NCI-H1048 (cell line): Measurements from ENCODE around the gene COLQ.
"Not testable (repeated sequence)": the region's sequence is repeated elsewhere in the genome, so short reads cannot be mapped to it uniquely, and the experiment has no call there.

Source experiments
- DNase-seq: peaks from one replicate; lab custom pipeline; 2025; lab: John Stamatoyannopoulos, UW

COLQ gene

DNA sequence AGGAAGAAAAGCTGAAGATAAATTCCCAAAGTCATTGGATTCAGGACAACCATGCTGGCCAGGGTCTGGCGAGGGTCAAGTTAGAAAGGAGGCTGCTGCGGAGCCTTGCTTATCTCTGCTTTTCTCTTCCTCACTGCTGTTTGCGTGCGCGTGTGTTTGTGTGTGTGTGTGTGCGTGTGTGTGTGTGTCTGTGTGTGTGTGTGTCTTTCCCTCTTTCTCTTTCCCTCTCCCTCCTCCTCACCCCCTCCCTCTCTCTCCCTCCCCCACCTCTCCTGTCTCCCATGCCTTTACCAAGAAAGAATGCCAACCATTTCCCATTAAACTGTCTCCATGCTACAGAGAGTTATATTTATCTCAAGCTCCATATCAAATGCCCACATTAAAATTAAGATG lies at the start of gene COLQ:
Gene COLQ (minus strand): TSS at position 134 of the 393 bp plus-strand sequence. CDS start 81 bp downstream, at position 53.
- DNase-seq, result no peak

DNA sequence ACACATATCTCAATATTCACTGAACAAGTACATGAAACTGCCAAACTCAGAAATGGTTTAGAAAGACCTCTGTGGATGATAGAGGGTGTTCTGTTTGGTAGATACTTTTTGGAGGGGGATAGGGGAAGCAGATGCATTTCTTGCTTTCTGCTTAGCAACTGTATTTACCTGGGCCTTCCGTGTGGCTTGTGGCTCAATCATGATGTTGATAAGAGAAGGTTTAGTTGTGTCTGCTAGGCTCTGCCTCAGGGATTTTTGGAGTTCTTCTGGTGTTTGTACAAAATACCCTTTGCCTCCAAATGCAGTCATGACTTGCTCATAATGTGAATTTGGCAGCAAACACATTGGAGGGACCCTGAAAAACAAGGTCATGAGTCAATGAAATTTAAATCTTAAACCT lies 41.7 kb upstream of the COLQ start:
- DNase-seq, result no peak

DNA sequence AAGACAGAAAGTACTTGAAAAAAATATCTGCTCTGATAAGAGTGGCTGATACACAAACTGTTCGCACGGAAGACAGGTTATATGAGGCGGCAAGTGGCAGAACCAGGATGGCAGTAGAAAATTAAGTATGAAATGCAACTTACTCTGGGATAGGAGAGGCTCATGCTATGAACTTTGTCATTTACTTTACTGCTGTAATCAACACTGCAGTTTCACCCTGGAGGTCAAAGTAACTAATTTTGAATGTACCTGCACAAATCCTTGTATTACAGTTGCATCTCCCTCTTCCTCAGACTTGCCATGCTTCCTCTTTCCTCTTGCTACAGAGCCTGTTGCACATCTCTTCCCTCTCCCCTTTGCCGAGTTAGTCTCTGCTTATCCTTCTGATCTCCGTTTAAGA lies 41.1 kb upstream of the COLQ start:
- no peak for DNase-seq

DNA sequence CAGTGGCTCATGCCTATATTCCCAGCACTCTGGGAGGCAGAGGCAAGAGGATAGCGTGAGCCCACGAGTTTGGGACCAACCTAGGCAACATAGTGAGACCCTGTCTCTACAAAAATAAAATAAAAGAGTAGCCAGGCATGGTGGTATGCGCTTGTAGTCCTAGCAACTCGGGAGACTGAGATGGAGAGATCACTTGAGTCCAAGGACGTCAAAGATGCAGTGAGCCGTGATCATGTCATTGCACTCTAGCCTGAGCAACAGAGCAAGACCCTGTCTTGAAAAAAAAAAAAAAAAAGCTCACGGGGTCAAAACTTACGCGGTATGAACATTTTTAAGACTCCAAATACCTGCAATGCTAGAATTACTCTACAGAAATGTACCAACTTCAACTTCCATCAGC lies 37.1 kb upstream of the COLQ start:
- no peak for DNase-seq

DNA sequence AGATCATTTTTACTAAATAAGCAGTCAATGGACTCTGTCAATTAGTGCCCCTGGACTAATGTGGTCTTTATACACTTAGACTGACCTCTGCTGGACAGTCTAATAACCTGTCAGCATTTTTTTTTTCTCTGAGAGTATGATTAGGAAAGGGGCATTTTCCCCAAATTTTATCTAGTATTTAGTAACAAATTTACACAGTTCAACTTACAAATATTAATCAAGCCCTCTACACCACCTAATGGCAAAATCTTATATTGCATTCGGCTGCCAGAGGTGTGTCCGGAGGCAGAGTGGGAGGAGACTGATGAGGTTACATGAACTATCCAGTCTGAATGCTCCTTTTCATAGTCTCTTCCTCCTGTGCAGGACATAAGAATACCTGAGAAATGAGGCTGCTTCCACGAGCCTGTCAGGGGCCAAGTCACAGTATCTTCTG lies 36.0 kb upstream of the COLQ start:
- no peak for DNase-seq

DNA sequence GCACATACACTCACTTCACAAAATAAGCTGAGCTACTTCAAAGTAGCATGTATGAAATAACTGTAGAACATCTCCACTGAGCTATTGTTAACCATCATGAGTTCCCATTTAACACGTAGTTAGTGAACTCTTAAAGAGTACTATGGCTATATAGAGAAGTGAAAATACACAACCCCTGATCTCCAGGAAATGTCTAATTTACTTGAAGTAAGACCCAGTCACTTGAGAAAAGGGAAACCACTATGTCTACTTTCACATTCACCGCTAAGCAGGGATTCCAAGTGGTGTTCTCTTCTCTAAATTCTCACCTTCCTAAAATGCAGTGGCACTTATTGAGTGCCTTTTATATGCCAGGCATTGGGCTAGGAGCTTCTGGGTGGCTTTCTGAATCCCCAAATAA lies 35.0 kb upstream of the COLQ start:
- DNase-seq, result no peak

DNA sequence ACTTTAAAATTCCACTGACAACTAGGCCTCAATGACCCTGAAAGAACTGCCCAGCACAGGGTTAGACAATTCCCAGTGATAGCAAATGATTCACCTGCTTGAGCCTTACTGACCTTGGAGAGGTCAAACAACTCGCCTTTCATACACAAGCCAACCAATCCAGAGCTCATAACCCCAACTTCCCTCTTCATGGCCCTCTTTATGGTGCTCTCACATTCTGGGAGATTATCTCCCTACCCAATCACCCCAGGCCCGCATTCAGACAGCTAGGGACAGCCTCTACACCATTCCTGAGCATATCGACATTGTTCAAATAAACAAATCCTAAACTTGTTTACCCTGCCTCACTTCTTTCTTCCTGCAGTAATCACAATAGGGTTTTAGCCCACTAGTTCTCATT lies 32.2 kb upstream of the COLQ start:
- no peak for DNase-seq

DNA sequence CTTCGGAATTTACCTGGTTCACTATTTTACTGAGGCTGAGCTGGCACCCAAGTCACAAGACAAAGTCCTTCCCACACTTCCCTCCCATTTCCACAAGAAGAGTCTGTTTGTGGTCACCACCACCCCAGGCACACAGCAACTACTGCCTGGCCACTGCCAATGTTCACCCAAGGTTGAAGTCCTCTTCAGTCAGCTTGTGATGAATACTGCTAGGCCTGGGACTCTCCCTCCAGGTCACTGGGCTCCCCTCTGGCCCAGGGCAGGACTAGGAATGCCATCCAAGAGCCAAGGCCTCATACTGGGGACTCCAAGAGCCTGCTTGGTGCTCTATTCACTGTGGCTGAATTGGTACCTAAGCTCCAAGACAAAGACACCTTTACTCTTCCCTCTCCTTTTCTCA lies 30.4 kb upstream of the COLQ start:
- DNase-seq, result no peak

DNA sequence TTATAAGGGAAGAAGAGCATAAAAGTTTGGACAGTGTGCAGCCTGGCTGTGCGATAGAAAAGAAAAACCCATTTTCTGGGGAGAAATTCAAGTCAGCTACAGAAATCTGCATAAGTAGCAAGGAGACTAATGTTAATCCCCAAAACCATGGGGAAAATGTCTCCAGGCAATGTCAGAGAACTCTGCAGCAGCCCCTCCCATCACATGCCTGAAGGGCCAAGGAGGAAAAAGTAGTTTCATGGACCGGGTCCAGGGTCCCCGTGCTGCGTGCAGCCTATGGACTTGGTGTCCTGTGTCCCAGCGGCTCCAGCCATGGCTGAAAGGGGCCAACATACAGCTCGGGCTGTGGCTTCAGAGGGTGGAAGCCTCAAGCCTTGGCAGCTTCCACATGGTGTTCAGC lies 28.3 kb upstream of the COLQ start:
- no peak for DNase-seq

DNA sequence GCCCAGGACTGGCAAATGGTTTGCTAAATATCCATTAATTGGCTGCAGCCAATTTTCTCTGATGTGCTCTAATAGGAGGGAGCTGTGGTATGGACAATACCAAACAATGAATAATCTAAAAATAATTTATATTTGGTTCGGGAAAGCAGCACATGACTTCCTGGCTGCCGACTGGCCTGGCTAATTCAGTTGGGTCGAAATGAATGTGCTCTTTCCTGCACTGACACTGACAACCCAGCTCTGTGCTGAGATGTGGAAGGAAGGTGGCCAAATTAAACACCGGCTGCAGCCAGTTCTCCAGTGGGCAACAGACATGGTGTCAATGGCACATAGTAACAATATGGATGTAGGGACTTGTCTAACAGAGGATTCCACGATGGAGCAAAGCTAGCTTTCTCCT lies 21.1 kb upstream of the COLQ start:
- DNase-seq, result no peak

DNA sequence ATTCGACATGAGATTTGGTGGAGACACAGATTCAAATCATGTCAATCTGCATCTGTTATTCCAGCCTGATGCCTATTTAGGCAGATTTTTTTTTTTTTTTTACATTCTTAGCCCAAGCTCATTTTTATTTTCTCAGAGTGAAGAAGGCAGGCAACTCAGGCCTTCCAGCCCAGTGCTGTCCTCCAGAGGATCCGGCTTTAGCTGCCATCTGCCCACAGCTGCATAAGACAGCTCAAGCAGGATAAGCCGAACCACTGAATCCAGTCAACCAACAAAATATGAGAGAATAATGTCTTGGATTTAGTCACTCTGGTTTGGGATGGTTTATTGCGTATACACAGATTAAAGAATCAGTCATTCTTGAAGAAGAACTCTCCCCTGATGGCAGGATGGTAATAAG lies 19.9 kb upstream of the COLQ start:
- no peak for DNase-seq

DNA sequence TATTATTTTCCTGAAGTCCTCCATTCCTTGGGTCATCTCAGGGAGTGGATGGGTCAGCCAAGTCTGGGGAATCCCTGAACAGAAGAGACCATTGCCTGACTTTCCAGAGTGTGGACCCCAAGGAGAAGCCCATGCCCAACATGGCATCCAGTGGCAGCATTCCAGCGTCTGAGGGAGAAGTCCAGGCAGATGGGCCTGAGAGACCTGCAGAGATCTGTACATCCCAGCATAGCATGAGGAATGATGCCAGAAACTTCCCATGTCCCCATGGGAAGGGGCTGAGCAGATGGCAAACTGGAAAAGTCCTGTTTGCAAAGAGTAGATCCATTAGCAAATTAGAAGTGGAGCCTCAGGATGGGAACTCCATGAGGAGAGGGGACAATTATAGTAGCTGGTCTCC lies 17.6 kb upstream of the COLQ start:
- DNase-seq, result no peak

DNA sequence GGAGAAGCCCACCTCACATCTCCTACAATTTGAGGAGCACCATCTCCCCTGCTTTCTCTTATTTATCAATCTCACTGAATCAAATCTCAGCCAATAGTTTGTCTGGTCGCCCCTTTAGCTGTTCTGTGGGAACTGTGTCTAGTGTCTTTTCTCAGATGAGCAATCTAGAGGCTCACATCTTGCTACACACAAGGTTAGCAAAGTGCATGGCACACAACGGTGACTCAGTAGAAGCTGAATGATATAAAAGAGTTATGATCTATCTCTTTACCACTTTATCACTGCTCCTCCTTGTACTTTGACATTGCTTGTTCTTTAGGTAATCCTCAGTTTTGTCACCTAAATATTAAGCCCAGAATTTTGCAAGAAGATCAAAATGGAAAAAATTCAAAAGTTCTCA lies 16.8 kb upstream of the COLQ start:
- DNase-seq, result no peak

DNA sequence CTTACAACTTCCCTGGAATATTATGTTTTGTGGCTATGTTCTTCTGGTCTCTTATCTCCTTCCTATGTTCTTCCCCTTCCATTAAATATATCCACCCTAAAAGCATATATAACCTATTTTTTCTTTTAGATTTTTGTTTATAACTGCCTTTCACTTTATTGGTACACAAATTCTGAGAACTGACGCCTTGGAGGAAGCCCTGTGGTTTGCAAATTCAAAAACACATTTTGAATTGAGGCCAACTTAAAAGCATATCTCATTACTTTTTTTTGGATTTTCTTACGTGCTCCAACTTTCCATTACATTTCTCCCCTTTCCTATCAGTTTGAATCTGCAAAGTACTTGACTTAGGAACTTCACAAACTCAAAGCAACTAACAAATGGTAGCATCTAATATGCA lies 15.3 kb upstream of the COLQ start:
- no peak for DNase-seq

DNA sequence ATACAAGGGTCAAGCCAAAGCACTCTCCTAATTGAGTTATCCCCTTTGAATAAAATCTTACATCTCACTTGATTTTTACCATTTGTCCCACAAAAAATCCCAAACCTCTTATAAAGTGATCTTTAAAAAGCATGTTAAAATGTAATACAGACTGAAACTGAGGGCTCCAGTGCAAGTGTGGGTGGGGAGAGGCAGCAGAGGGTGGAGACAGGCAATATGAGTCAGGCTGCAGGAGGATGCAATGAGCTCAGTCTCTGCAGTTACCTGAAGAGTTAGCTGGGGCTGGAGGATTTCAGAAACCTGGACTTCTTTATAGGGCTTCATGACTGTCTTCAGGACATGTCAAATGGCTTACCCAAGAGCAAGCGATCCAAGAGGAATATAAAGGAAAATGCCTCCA lies 14.2 kb upstream of the COLQ start:
- DNase-seq, result no peak

DNA sequence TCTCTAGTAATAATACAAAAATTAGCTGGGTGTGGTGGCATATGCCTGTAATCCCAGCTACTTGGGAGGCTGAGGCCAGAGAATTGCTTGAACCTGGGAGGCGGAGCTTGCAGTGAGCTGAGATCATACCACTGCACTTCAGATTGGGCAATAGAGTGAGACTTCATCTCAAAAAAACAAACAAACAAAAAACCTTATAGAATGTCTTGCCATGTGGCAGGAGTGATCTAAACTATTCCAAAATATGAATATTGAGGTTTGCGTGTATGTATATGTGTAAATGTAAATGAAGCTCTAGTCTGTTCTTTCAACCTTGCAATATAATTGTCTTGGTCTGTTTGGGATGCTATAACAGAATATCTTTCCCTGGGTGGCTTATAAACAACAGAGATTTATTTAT lies 11.1 kb upstream of the COLQ start:
- DNase-seq, result not testable (repeated sequence)

DNA sequence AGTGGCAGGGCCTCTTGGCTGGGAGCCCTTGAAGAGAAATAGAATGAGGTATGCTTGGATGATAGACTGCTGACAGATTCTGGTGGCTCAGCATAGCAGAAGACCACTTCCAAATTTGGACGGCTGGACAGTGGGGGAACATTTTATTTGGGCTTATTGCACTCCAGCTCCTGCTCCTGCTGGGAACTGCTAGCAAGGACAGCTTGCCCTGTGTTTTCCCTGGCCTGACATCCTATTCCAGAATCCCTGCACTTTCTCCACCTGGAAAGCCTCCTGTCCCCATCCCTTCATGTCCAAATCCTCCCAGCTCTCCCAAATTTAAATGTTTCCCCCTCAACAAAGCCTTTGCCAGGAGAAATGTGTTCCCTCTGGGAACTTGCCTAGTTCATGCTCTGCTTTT lies 9.8 kb upstream of the COLQ start:
- no peak for DNase-seq

DNA sequence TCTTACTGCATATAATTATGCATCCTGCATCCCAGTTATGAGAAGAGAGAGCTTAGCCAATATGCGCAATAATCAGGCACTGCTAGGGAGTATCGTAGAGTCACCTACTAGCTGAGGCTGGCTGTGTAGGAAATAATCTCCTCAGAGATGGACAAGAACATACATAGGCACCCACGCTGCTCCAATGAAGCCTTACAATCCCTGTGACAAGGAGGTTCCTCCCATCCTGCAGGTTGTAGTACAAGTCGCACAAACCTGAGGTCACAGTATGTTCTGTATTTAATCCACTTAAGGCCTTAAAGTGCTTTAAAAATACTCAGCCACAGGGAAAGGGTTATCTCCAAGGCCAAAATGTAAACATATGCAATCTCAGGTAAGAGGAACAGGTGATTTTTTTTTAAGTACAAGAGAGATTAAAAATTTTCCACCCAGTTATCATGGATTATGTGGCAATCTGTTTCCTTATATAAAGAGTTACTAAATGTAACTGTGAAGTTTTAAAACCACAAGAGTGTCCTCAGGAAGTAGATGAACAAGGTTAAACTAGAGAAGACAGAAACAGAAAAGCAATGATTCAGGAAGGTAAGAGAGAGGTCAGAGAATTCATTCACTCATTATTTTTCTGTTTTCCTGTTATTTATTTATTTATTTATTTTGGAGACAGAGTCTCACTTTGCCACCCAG lies 7.5 kb upstream of the COLQ start:
- no peak for DNase-seq

DNA sequence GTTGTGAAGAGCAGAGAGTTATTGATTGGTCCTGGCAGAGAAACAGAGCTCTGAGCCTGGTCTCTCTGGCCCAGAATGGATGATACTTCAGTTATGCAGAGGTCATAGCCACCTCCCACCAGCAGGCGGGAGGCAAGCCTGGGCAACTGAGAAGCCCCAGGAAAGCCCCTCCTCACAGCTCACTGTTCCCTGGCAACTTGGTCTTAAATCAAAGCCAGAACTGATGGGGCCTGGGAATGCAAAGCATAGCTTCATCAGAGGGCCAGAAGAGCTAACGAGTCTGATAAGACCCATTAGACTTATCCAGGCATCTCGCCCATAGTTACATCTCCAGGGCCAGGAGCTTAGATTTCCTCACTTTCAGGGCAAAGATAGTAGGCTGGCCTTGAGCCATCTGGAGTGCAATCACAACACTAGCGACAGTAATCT lies 5.5 kb upstream of the COLQ start:
- no peak for DNase-seq

DNA sequence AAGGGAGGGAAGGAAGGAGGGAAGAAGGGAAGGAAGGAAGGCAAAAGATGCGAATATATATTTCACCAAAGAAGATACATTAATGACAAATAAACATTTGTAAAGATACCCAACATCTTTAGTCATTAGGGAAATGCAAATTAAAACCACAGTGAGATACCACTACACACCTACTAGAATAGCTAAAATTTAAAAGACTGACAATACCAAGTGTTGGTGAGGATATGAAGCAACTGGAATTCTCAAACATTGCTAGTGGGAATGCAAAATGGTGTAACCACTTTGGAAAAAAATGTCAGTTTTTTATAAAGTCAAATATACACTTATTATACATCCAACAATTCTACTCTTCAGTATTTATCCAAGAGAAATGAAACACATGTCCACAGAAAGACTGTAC lies 4.3 kb upstream of the COLQ start:
- no peak for DNase-seq

DNA sequence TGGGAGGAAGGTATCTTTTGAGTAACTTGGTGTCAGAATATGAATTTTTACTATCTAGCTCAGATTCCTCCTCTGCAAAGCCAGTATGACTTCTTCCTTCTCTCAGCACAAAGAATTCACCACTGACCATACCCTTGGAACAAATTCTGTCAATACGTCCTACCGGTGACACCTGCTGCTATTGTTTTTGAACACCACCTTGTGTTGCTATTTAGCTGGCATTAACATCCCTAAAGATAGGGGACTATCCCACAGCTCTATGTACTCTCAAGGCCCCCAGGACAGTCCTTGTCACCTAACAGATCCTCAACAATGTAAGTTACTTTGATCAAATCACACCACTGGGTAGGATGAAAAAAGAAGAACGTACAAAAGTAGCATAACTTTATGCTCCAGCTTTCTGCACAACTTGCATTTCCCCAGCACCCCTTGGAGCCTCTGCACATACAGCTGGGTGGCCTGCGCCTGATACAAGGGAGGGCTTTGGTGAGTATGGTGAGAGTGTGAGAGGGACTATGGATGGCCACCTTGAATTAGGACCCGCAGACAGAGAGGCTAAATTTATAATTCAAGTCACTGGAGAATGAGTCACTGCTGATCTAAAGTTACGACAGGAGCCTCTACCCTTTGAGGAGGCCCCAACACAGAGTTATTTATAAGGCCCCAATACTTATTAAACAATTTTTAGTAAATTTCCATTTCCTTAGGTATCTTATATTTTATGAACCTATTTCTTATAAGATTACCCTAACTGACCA lies 2.3 kb upstream of the COLQ start:
- DNase-seq, result no peak

DNA sequence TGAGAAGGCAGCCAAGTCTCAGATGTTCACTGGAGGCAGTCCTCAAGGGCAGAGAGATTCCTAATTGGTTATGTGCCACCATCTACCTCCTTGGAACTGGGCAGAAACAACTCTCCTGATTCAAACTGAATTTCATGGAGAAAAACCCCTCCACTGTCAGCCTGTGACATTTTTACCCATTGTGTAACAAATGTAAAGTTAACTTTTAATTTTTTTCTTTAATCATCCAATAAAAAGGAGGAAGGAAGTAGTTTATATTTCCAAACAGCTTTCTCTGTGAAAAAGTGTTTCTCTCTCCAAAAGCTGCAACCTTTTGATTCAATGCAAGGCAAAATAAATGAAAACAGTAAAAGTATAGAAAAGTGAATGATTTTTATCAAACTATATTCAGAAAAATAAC lies 510 bp upstream of the COLQ start:
- no peak for DNase-seq

DNA sequence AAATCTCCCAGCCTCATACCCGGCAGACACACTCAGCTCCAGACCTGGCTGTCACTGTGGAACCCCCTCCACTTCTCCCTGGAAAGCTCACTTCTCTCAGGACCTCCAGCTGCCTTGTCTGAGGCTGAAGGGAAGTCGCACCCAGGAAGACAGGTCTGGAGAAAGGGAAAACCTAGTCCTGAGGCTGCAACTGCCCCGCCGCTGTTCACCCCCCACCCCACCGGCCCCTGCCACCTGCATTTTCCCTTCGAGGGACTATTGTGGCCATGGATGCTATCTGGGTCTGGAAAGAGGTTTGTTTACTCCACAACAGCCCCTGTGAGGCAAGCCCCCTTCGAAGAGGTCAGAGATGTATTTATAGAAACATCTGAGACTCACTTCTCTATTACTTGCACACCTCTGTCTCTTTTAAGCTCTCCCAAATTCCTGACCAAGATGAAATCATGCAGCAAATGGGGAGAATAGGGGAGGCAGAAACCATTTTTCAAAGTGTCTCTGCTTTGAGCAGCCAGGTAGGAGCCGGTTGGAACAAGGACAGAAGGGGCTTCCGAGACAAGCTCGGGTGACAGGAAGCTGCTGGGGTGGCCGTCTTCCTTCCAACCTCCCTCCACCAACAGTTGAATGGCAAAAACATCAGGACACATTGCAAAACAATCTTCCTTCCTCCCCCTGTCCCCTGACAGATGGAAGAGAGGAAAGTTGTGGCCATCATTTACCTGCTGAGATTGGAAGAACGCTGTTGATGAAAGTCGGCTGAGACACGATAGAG lies 518 bp downstream of the COLQ start:
- no peak for DNase-seq
